ENCODE results near the gene UQCC3. TPM values are rescaled to one million over a fixed set of nuclear protein-coding genes. Genes with fewer than 3 reads are reported as not detected.
"Not testable (repeated sequence)": the region's sequence is repeated elsewhere in the genome, so short reads cannot be mapped to it uniquely, and the experiment has no call there.

UQCC3 gene
- total RNA-seq, 4 donors from 2014 or later: 0.51 to 6.6 (median 3.4) TPM

DNA sequence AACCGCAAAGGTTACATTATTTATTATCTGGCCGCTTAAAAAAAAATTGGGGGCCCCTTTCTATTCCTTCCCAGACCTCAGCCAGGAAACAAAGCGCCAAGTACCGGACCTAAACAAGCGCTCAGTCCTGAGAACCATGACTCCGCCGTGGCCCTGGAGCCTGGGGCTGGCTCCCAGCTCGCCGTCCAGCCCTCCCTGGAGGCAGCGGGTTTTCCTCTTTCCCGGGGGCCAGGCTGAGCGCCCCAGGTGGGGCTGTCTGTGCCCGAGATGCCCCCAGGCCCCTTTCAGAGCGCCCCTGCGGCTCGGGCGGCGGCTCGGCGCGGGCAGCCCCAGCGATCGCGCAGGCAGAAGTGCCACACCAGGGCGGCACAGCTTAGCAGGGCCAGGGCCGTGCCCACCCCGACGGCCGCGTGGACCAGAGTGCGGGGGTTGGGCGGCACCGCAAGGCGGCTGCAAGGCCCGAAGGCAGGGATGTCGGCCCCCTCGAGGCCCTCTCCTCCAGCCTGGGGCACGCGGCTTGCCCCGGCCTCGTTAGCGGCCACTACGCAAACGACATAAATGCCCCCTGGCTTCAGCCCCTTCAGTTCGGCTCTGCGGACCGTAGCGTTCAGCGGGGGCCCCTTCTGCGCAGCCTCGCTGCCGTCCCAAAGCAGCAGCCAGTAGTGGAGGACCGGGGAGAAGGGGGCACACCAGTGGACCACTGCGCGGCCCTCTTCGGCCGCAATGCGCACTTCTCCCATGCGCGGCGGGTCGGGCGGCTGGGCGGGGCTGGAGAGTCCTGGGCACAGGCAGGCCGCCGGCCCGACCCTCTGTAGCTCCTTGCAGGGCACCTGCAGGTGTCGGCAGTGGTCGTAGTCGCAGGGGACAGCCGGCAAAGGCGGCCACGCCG, 16.3 kb downstream of the UQCC3 start:
- Histone ChIP-seq H3K4me1 (no peaks in the 10 kb centered on the region), H3K27ac (peak overlapping the region; percentile 87 to 89), H3K4me3 (peak overlapping the region; percentile 34 to 45), H3K36me3 (no peaks in the 10 kb centered on the region), H3K9me3 (no peaks in the 10 kb centered on the region), H3K27me3 (no peaks in the 10 kb centered on the region)
- TF ChIP-seq, protein P1, sequence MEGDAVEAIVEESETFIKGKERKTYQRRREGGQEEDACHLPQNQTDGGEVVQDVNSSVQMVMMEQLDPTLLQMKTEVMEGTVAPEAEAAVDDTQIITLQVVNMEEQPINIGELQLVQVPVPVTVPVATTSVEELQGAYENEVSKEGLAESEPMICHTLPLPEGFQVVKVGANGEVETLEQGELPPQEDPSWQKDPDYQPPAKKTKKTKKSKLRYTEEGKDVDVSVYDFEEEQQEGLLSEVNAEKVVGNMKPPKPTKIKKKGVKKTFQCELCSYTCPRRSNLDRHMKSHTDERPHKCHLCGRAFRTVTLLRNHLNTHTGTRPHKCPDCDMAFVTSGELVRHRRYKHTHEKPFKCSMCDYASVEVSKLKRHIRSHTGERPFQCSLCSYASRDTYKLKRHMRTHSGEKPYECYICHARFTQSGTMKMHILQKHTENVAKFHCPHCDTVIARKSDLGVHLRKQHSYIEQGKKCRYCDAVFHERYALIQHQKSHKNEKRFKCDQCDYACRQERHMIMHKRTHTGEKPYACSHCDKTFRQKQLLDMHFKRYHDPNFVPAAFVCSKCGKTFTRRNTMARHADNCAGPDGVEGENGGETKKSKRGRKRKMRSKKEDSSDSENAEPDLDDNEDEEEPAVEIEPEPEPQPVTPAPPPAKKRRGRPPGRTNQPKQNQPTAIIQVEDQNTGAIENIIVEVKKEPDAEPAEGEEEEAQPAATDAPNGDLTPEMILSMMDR (IDR thresholded peaks at IDR 0.05): no peak
- TF ChIP-seq POLR2A (IDR thresholded peaks at IDR 0.05): peak in 1 of 2 donors; percentile 21
- intact Hi-C loops (cut with DNase I; ENCODE audit: low total_unique reads): no loop called here
- no peak for DNase-seq

DNA sequence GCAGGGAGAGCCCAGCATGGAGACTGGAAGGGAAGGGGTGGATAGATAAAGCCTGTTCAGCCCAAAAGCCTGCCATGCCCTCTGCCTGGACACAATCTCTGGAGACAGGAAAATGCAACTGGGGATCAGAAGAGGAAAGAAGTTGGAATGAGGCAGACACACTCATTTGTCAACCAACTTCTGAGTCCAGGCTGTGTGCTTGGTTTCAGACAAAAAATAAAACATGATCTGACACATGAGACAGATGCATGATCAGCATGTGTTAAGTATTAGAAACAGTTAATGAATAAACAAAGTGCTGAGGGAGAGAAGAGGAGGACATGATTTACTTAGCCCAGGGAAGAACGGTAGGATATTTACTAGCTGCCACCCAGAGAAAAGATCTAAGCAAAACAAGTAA, 17.0 kb downstream of the UQCC3 start:
- DNase-seq: no peak
- Histone ChIP-seq H3K27ac (peak overlapping the region; percentile 87 to 89), H3K36me3 (no peaks in the 10 kb centered on the region), H3K4me1 (no peaks in the 10 kb centered on the region), H3K27me3 (no peaks in the 10 kb centered on the region), H3K4me3 (peak overlapping the region; percentile 34 to 45), H3K9me3 (no peaks in the 10 kb centered on the region)
- TF ChIP-seq POLR2A (IDR thresholded peaks at IDR 0.05): no peak
- TF ChIP-seq, protein P1 (IDR thresholded peaks at IDR 0.05): no peak
- intact Hi-C loops (cut with DNase I; ENCODE audit: low total_unique reads): no loop called here

DNA sequence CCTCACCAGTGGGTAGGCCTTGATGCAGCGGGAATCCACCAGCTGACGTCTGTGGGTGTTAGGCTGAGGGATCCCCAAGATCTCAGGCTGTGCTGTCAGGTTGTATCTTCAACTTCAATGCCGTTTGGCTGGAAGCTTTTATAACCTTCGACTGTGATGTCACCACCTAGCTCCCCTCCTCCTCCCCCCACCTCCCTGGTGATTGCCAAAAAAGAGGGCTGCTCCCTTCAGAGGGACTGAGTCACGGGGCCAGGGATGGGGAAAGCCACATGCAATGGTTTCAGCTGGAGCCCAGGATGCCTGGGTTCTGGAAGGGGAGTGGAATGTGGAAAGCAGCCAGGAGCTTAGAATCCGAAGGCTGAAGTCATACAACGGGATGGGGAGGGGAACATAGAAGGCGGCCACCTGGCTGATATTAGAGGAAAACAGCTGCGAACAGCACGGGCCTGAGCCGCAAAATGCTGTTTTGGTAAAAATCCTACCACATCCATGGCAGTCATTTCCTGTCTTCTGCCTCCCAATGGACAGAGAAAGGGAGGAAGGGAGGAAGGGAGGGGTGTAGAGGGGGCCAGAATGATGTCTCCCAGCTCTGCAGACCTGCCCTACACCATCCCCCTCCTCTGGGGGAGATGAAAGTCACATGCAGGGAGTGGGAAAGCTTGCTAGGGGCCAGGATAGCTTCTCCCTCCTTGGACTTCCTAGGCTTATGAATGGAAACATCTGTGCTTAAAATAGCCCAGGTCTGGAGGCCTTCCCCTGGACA, 18.1 kb downstream of the UQCC3 start, which contains the start of gene LRRN4CL:
Gene LRRN4CL, minus strand, starts transcription at position 110 of the 763 bp plus-strand sequence. CDS start 1,022 bp downstream, outside the sequence.
- Histone ChIP-seq H3K9me3 (no peaks in the 10 kb centered on the region), H3K36me3 (no peaks in the 10 kb centered on the region), H3K4me1 (no peaks in the 10 kb centered on the region), H3K4me3 (peak within 1 kb of the TSS; percentile 34 to 45), H3K27me3 (no peaks in the 10 kb centered on the region), H3K27ac (peak within 1 kb of the TSS; percentile 87 to 89)
- peak; percentile 58 to 68 for TF ChIP-seq POLR2A (IDR thresholded peaks at IDR 0.05)
- TF ChIP-seq, protein P1 (IDR thresholded peaks at IDR 0.05): peak in 1 of 4 experiments; percentile 16
- intact Hi-C loops (cut with DNase I; ENCODE audit: low total_unique reads): loop anchor here (10.0 kb wide), 1 partner anchor 305 kb away; no protein-coding TSS in a partner anchor
- peak; percentile 94 to 98 for DNase-seq

DNA sequence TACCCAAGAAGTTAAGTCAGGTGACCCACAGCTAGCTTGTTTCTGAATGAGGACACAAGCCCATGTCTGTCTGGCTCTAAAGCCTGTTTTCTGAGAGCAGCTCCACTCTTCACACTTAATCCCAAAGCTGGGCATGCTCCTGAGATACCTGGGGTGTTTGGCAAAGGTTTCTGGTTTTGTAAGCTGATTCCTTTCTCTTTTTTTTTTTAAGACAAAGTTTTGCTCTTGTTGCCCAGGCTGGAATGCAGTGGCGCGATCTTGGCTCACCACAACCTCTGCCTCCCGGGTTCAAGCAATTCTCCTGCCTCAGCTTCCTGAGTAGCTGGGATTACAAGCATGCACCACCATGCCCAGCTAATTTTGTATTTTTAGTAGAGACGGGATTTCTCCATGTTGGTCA, 22.2 kb downstream of the UQCC3 start:
- intact Hi-C loops (cut with DNase I; ENCODE audit: low total_unique reads): loop anchor here (10.0 kb wide), 1 partner anchor 309 kb away; no protein-coding TSS in a partner anchor
- not testable (repeated sequence) for DNase-seq, H3K9me3 ChIP-seq, H3K4me1 ChIP-seq, H3K27ac ChIP-seq, H3K27me3 ChIP-seq, H3K4me3 ChIP-seq, H3K36me3 ChIP-seq

DNA sequence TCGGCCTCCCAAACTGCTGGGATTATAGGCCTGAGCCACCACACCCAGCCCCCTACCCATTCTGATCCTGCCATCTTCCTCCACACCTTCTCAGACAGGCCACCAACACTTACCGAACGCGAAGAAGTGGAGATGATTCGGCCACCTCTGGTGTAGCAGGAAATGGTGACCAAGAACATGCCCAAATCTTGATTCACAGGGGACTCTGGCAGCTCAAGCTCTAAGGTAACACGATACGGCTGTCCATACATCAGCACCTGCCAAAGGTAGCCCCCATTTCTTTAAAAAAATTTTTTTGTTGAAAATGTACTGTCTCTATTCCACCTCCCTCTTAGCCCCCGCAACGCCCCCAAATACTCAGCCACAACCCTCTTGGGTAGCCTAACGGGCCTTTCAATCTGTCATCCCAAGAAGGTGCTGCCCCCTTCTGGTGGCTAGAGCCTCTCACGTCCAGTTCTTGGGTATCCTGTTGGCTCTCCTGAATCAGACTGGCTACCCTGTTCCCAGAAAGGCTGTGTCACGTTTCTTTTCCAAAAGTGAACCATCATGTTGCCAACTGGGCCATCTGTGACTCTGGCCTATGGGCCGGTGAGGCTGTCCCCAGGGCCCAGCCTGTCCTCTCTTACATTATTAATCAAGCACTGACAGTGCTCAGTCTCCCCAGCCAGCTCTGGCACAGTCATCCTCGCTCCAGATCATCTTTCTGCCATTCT, 23.1 kb downstream of the UQCC3 start:
- TF ChIP-seq, protein P1 (IDR thresholded peaks at IDR 0.05): peak; percentile 66 to 83 (median 77)
- TF ChIP-seq POLR2A (IDR thresholded peaks at IDR 0.05): no peak
- Histone ChIP-seq H3K9me3 (no peaks in the 10 kb centered on the region), H3K27ac (peak overlapping the region in 1 of 2 donors; percentile 38), H3K4me1 (no peaks in the 10 kb centered on the region), H3K4me3 (no peak overlapping the region), H3K27me3 (no peaks in the 10 kb centered on the region), H3K36me3 (no peaks in the 10 kb centered on the region)
- peak; percentile 80 to 86 for DNase-seq
- intact Hi-C loops (cut with DNase I; ENCODE audit: low total_unique reads): loop anchor here (10.0 kb wide), 1 partner anchor 310 kb away; no protein-coding TSS in a partner anchor
